Neutrophil (primary cell): ENCODE measurements around the gene PPP1R9A.

Experiments used
- H3K27ac ChIP-seq: fragments of 200-600 bp; sonication (generic); 2 replicates; pipeline ENCODE4 v1.5.1; 2016; ENCODE audit warnings: mild to moderate bottlenecking, moderate library complexity
- H3K27me3 ChIP-seq: fragments of 200-600 bp; sonication (generic); 2 replicates; pipeline ENCODE4 v1.6.0; 2016; ENCODE audit warnings: mild to moderate bottlenecking
- H3K36me3 ChIP-seq: fragments of 200-600 bp; sonication (generic); 2 replicates; pipeline ENCODE4 v1.5.1; 2017
- H3K4me1 ChIP-seq, 2 experiments: fragments of 200-600 bp in 1 of 2; sonication (generic) in 1 of 2; 1 replicate in 1 of 2; 2 replicates in 1 of 2; pipeline versions ENCODE4 v1.5.1 to v1.6.1; 2013 to 2016; ENCODE audit warnings: low read depth in 1 of 2, low read length in 1 of 2, mild to moderate bottlenecking in 1 of 2, moderate library complexity in 1 of 2; ENCODE audit not compliant: control insufficient read depth in 1 of 2, insufficient read depth in 1 of 2
- H3K4me3 ChIP-seq, 2 experiments: fragments of 200-600 bp in 1 of 2; sonication (generic) in 1 of 2; 1 replicate in 1 of 2; 2 replicates in 1 of 2; pipeline ENCODE4 v1.5.1; 2013 to 2016; ENCODE audit warnings: low read depth in 1 of 2, low read length in 1 of 2, mild to moderate bottlenecking in 1 of 2, moderate library complexity in 1 of 2
- H3K9me3 ChIP-seq: fragments of 200-600 bp; sonication (generic); 2 replicates; pipeline ENCODE4 v1.5.1; 2016
- CTCF ChIP-seq: fragments of 200-600 bp; sonication (generic); IDR thresholded peaks from 2 replicates; pipeline ENCODE4 v1.5.1; 2016; ENCODE audit warnings: antibody characterized with exemption

PPP1R9A gene

GRCh38 chr7:94890216-94890615, 17.2 kb upstream of the PPP1R9A start:
- Histone ChIP-seq H3K27ac (no peak overlapping the region), H3K4me3 (no peak overlapping the region), H3K9me3 (no peaks in the 10 kb centered on the region), H3K36me3 (no peaks in the 10 kb centered on the region), H3K4me1 (no peaks in the 10 kb centered on the region), H3K27me3 (no peaks in the 10 kb centered on the region)
- no peak for TF ChIP-seq CTCF

- TF ChIP-seq CTCF: no peak
- H3K36me3 ChIP-seq: no peaks in the 10 kb centered on the region
- H3K27ac ChIP-seq: no peak overlapping the region
- H3K27me3 ChIP-seq: no peaks in the 10 kb centered on the region
- no peaks in the 10 kb centered on the region for H3K4me1 ChIP-seq
- H3K4me3 ChIP-seq: no peak overlapping the region
- no peaks in the 10 kb centered on the region for H3K9me3 ChIP-seq
Measured at GRCh38 chr7:94893661-94894060, 13.7 kb upstream of the PPP1R9A start.

- TF ChIP-seq CTCF: no peak
Measured at GRCh38 chr7:94897541-94897940, 9.9 kb upstream of the PPP1R9A start.

GRCh38 chr7:94898340-94898739, 9.1 kb upstream of the PPP1R9A start:
- TF ChIP-seq CTCF: no peak
- no peaks in the 10 kb centered on the region for H3K36me3 ChIP-seq
- no peak overlapping the region for H3K27ac ChIP-seq
- no peaks in the 10 kb centered on the region for H3K4me1 ChIP-seq
- H3K4me3 ChIP-seq: no peak overlapping the region
- no peaks in the 10 kb centered on the region for H3K27me3 ChIP-seq
- H3K9me3 ChIP-seq: no peaks in the 10 kb centered on the region

More at GRCh38 chr7:94897541-94897940, 9.9 kb upstream of the PPP1R9A start:
- no peaks in the 10 kb centered on the region for H3K4me1 ChIP-seq
- no peaks in the 10 kb centered on the region for H3K9me3 ChIP-seq
- H3K27me3 ChIP-seq: no peaks in the 10 kb centered on the region
- no peak overlapping the region for H3K27ac ChIP-seq
- no peaks in the 10 kb centered on the region for H3K36me3 ChIP-seq
- no peak overlapping the region for H3K4me3 ChIP-seq

GRCh38 chr7:94901981-94902380, 5.4 kb upstream of the PPP1R9A start:
- Histone ChIP-seq H3K9me3 (no peaks in the 10 kb centered on the region), H3K36me3 (no peaks in the 10 kb centered on the region), H3K27ac (no peak overlapping the region), H3K4me1 (no peaks in the 10 kb centered on the region), H3K4me3 (no peak overlapping the region), H3K27me3 (peaks cover 22% of the 10 kb centered on the region)
- TF ChIP-seq CTCF: no peak

DNA sequence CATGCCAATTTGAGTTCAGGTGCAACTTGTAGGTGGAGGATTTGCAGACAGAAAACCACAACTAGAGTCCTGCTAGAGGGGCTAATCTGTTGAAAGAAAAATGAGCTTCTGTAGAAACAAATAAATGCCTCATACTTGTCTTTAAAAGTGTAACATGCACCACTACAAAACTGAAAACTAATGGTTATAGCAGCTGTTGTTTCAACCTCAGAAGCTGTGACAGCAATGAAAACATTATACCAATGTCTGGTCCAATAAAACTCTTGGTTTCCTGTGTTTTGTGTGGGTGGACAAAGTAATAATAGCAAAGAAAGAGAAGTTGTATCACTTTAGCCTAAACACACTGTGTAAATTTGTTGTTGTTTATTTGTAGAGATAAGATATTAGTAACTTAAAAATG, 3.4 kb upstream of the PPP1R9A start:
- peaks cover 42% of the 10 kb centered on the region for H3K27me3 ChIP-seq
- H3K36me3 ChIP-seq: no peaks in the 10 kb centered on the region
- no peak overlapping the region for H3K27ac ChIP-seq
- no peak overlapping the region for H3K4me3 ChIP-seq
- no peaks in the 10 kb centered on the region for H3K9me3 ChIP-seq
- H3K4me1 ChIP-seq: peaks cover 0 to 7% of the 10 kb centered on the region in 2 experiments
- no peak for TF ChIP-seq CTCF
